ENCODE data around the gene STAT4.

- no peak for TF ChIP-seq TAF1 (IDR thresholded peaks at IDR 0.05; ENCODE audit: borderline replicate concordance, low read depth, low read length)
- TF ChIP-seq POLR2AphosphoS5 (IDR thresholded peaks at IDR 0.05; ENCODE audit: low read depth, low read length), result no peak; the same call in 1 of the 2 replicates
These were observed 169.1 kb downstream of the STAT4 start for GRCh38 chr2:190981733-190982132.
